D721Med (cell line): Measurements from ENCODE around the gene ITIH6.

Experiments
- DNase-seq: peaks from one replicate; pipeline ENCODE4 v3.0.0; 2011; ENCODE audit warnings: low spot score; ENCODE audit not compliant: insufficient read length
- FAIRE-seq: peaks from 2 replicates; lab custom pipeline; 2011; peaks lifted over from hg19 to GRCh38; lab: Jason Lieb, UNC
- CTCF ChIP-seq: IDR thresholded peaks from 2 replicates; pipeline ENCODE4 v1.5.1; 2012; ENCODE audit warnings: mild to moderate bottlenecking, control low read depth; ENCODE audit not compliant: insufficient read depth; ENCODE audit errors: missing control alignments

The ITIH6 gene

GRCh38 chrX:54711735-54712134 is 86.3 kb downstream of the ITIH6 start:
- TF ChIP-seq CTCF, result no peak
- FAIRE-seq, result no peak
- DNase-seq, result no peak

DNA sequence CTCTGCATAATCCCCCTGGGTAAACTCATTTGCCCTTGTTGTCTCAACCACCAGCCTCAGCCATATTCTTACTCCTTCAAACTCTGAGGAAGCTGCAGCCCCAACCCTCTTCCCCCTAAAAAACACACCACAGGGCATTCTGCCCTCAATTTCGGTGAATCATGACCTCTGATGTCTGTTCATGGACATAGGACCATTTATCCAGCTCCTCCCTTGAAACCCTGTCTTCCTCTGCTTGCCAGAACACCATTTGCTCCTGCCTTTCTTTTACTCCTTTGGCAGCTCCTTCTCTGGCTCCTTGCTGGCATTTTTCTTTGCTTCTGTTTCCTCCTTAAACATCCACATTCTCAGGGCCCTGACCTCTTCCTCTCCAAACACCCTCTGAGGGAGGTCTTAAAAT is 87.1 kb downstream of the ITIH6 start:
- FAIRE-seq, result no peak
- no peak for DNase-seq
- TF ChIP-seq CTCF, result no peak

GRCh38 chrX:54708404-54708803 is 89.7 kb downstream of the ITIH6 start:
- no peak for TF ChIP-seq CTCF
- FAIRE-seq (no peak), DNase-seq (no peak)
